Measurements from ENCODE around the gene INSR.
A peak's percentile ranks its signal among the peaks of the same experiment; 100 is the strongest.

INSR gene

GRCh38 chr19:7069042-7069903, 224.9 kb downstream of the INSR start, which contains the start of gene ZNF557 (continued):
- TF ChIP-seq ZNF600 (tag by site-specific recombination; IDR thresholded peaks at IDR 0.05) (0 out of 2 replicates have a peak, but pooled peaks have one; percentile 30), ZFP37 (tag by site-specific recombination; IDR thresholded peaks at IDR 0.05) (0 out of 2 replicates have a peak, but pooled peaks have one; percentile 23), ZNF776 (tag by site-specific recombination; IDR thresholded peaks at IDR 0.05; ENCODE audit: borderline replicate concordance) (no peak), MYNN (tag by site-specific recombination; IDR thresholded peaks at IDR 0.05; ENCODE audit: borderline replicate concordance) (no peak), ZNF629 (tag by site-specific recombination; IDR thresholded peaks at IDR 0.05) (peak; percentile 57), HIC1 (tag by site-specific recombination; IDR thresholded peaks at IDR 0.05) (peak; percentile 77), SP7 (tag by site-specific recombination; IDR thresholded peaks at IDR 0.05) (peak; percentile 52; the same call in 1 of the 2 replicates), SP3 (tag by site-specific recombination; IDR thresholded peaks at IDR 0.05) (peak; percentile 95), ZNF76 (tag by site-specific recombination; IDR thresholded peaks at IDR 0.05; ENCODE audit: borderline replicate concordance, low read depth) (peak; percentile 57), ZNF501 (tag by site-specific recombination; IDR thresholded peaks at IDR 0.05) (peak; percentile 53; the same call in 1 of the 2 replicates), ZNF394 (tag by site-specific recombination; IDR thresholded peaks at IDR 0.05; ENCODE audit: borderline replicate concordance) (peak; percentile 23; the same call in 1 of the 2 replicates), KLF10 (tag by site-specific recombination; IDR thresholded peaks at IDR 0.05) (0 out of 2 replicates have a peak, but pooled peaks have one; percentile 47), ZNF133 (tag by site-specific recombination; IDR thresholded peaks at IDR 0.05) (no peak), KLF8 (tag by site-specific recombination; IDR thresholded peaks at IDR 0.05) (peak; percentile 39; the same call in 1 of the 2 replicates), ZNF580 (tag by site-specific recombination; IDR thresholded peaks at IDR 0.05) (peak; percentile 93), KLF9 (tag by site-specific recombination; IDR thresholded peaks at IDR 0.05; ENCODE audit: low read depth) (peak; percentile 90), ZNF518A (tag by site-specific recombination; conservative IDR thresholded peaks at IDR 0.05; ENCODE audit: low read depth) (peak; percentile 97), ZNF707 (tag by site-specific recombination; IDR thresholded peaks at IDR 0.05) (no peak), ZBTB17 (tag by site-specific recombination; IDR thresholded peaks at IDR 0.05) (peak; percentile 44), GLIS2 (tag by site-specific recombination; IDR thresholded peaks at IDR 0.05) (peak; percentile 54; the same call in 1 of the 2 replicates)
